ENCODE measurements around the gene NUP210. TPM values are rescaled to one million over a fixed set of nuclear protein-coding genes. Genes with fewer than 3 reads are reported as not detected.

NUP210 gene
- total RNA-seq, 2 donors from 2014 or later: 4.4 to 4.5 TPM

GRCh38 chr3:13324835-13325501 lies 95.2 kb downstream of the NUP210 start:
- TF ChIP-seq CTCF (IDR thresholded peaks at IDR 0.05): no peak
- Histone ChIP-seq H3K27ac (no peak overlapping the region), H3K36me3 (no peaks in the 10 kb centered on the region), H3K27me3 (no peaks in the 10 kb centered on the region), H3K4me3 (no peak overlapping the region), H3K9me3 (no peaks in the 10 kb centered on the region), H3K4me1 (no peaks in the 10 kb centered on the region)
- no peak for DNase-seq (ENCODE audit: low spot score)

GRCh38 chr3:13323822-13324221 lies 96.3 kb downstream of the NUP210 start:
- H3K9me3 ChIP-seq: no peaks in the 10 kb centered on the region

DNA sequence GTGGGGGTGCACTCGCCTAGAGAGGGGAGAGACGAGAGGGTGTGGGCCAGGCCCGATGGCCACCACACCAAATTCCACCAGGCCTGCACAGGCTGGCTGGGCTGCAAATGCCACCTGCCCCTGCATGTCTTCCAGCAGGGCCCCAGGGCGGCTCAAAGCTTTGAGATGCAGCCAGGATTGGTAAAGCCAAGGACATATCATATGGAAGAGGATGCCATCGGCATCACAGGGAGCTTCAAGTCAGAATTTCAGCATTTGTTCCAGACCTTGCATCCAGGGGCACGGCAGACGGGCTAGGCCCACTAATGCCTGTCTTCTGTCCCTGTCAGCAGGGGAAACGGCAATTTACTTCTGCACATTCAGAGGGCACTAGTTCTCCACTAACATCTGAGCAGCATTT lies 97.8 kb downstream of the NUP210 start:
- no peaks in the 10 kb centered on the region for H3K9me3 ChIP-seq
- H3K27ac ChIP-seq: no peak overlapping the region
- DNase-seq (ENCODE audit: low spot score): no peak
- no peaks in the 10 kb centered on the region for H3K4me1 ChIP-seq
- no peak for TF ChIP-seq CTCF (IDR thresholded peaks at IDR 0.05)
- H3K36me3 ChIP-seq: no peaks in the 10 kb centered on the region
- H3K4me3 ChIP-seq: no peak overlapping the region
- no peaks in the 10 kb centered on the region for H3K27me3 ChIP-seq

More at GRCh38 chr3:13323822-13324221, 96.3 kb downstream of the NUP210 start:
- H3K4me1 ChIP-seq: no peaks in the 10 kb centered on the region
- DNase-seq (ENCODE audit: low spot score): no peak
- H3K27me3 ChIP-seq: no peaks in the 10 kb centered on the region
- no peak overlapping the region for H3K4me3 ChIP-seq
- no peaks in the 10 kb centered on the region for H3K36me3 ChIP-seq
- no peak for TF ChIP-seq CTCF (IDR thresholded peaks at IDR 0.05)
- no peak overlapping the region for H3K27ac ChIP-seq

DNA sequence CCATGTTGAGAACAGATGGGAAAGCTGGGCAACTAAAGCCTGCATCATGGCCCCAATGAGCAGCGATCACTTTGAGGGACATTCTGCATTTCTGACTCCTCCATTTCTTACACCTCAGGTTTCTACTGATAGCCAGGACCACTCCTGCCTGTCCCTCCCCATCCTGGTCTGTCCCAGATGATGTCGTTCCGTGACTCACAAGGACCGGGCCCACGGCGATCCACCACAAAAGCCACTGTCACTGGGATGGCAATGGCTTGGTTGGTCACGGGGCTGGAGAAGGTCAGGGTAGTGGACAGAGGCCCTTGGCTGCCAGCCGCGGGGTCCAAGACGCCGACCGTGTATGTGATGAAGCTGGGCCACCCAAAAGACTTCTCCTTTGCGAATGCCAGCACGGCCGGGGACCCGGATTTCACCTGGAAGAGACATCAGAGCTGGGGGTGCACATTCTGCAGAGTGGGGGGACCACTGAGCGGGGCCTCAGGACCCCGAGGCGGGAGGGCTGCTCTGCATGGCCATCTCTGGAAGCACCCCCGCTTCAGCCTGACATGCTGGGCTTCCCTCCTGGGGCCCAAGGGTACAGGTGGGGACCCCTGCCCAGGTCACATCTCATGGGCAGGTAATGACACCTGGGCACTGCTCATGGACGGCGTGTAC lies 100.4 kb downstream of the NUP210 start:
- Histone ChIP-seq H3K27me3 (no peaks in the 10 kb centered on the region), H3K36me3 (no peaks in the 10 kb centered on the region), H3K27ac (no peak overlapping the region)

GRCh38 chr3:13318626-13319470 lies 101.3 kb downstream of the NUP210 start:
- Histone ChIP-seq H3K9me3 (no peaks in the 10 kb centered on the region), H3K27ac (no peak overlapping the region), H3K4me1 (no peaks in the 10 kb centered on the region), H3K36me3 (no peaks in the 10 kb centered on the region), H3K4me3 (no peak overlapping the region), H3K27me3 (no peaks in the 10 kb centered on the region)
- TF ChIP-seq CTCF (IDR thresholded peaks at IDR 0.05): no peak
- no peak for DNase-seq (ENCODE audit: low spot score)

More for the DNA sequence above, 100.4 kb downstream of the NUP210 start:
- no peak overlapping the region for H3K4me3 ChIP-seq
- no peaks in the 10 kb centered on the region for H3K9me3 ChIP-seq
- no peak for TF ChIP-seq CTCF (IDR thresholded peaks at IDR 0.05)
- H3K4me1 ChIP-seq: no peaks in the 10 kb centered on the region
- DNase-seq (ENCODE audit: low spot score): no peak

Measured in right atrium auricular region (tissue), 2 donors.